Activated T-helper 17 cell treated with anti-CD3 and anti-CD28 coated beads, Interleukin-2, amount 50 U/mL, for 72 hours (primary cell): Measurements from ENCODE around the gene DLEC1. TPM values are rescaled to one million over a fixed set of nuclear protein-coding genes. Genes with fewer than 3 reads are reported as not detected.

Source experiments
- ATAC-seq: fragments of 150-1000 bp; cut with Tn5 transposase; replicated peaks from 2 replicates; pipeline ENCODE4 v1.10.0; 2021; ENCODE audit warnings: mild to moderate bottlenecking, moderate library complexity
- H3K27ac Mint-ChIP-seq: one replicate; pipeline ENCODE4 v1.8.0; 2022; ENCODE audit warnings: mixed read lengths
- H3K27me3 Mint-ChIP-seq: one replicate; pipeline ENCODE4 v1.8.0; 2022; ENCODE audit warnings: mixed read lengths
- H3K36me3 Mint-ChIP-seq: one replicate; pipeline ENCODE4 v1.8.0; 2022; ENCODE audit warnings: low read depth, mild to moderate bottlenecking, mixed read lengths
- H3K4me1 Mint-ChIP-seq: one replicate; pipeline ENCODE4 v1.8.0; 2022; ENCODE audit warnings: mixed read lengths
- H3K4me3 Mint-ChIP-seq: one replicate; pipeline ENCODE4 v1.8.0; 2022; ENCODE audit warnings: mild to moderate bottlenecking, mixed read lengths
- H3K9me3 Mint-ChIP-seq: one replicate; pipeline ENCODE4 v1.8.0; 2022; ENCODE audit warnings: mixed read lengths
- total RNA-seq, 2 donors: library from RNA; stranded (reverse); gene quantifications; one replicate each; pipeline ENCODE4 v1.2.3, GENCODE V29; 2022

The DLEC1 gene, protein sequence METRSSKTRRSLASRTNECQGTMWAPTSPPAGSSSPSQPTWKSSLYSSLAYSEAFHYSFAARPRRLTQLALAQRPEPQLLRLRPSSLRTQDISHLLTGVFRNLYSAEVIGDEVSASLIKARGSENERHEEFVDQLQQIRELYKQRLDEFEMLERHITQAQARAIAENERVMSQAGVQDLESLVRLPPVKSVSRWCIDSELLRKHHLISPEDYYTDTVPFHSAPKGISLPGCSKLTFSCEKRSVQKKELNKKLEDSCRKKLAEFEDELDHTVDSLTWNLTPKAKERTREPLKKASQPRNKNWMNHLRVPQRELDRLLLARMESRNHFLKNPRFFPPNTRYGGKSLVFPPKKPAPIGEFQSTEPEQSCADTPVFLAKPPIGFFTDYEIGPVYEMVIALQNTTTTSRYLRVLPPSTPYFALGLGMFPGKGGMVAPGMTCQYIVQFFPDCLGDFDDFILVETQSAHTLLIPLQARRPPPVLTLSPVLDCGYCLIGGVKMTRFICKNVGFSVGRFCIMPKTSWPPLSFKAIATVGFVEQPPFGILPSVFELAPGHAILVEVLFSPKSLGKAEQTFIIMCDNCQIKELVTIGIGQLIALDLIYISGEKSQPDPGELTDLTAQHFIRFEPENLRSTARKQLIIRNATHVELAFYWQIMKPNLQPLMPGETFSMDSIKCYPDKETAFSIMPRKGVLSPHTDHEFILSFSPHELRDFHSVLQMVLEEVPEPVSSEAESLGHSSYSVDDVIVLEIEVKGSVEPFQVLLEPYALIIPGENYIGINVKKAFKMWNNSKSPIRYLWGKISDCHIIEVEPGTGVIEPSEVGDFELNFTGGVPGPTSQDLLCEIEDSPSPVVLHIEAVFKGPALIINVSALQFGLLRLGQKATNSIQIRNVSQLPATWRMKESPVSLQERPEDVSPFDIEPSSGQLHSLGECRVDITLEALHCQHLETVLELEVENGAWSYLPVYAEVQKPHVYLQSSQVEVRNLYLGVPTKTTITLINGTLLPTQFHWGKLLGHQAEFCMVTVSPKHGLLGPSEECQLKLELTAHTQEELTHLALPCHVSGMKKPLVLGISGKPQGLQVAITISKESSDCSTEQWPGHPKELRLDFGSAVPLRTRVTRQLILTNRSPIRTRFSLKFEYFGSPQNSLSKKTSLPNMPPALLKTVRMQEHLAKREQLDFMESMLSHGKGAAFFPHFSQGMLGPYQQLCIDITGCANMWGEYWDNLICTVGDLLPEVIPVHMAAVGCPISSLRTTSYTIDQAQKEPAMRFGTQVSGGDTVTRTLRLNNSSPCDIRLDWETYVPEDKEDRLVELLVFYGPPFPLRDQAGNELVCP (N-terminal part only)
- 1 to 10 TPM; 1.2 to 2.0 TPM for total RNA-seq

- Mint-ChIP-seq H3K4me3 (peak within 1 kb of the TSS; percentile 79), H3K36me3 (peaks cover 10% of the 10 kb centered on the region), H3K4me1 (peaks cover 32% of the 10 kb centered on the region), H3K9me3 (peaks cover 9% of the 10 kb centered on the region), H3K27me3 (no peaks in the 10 kb centered on the region), H3K27ac (peak within 1 kb of the TSS; percentile 95)
- ATAC-seq = peak; percentile 76
Measured at GRCh38 chr3:38039101-38039898, at the start of gene DLEC1. DLEC1 (plus strand) TSS chr3:38039208; CDS start chr3:38039226, 18 bp downstream.

DNA sequence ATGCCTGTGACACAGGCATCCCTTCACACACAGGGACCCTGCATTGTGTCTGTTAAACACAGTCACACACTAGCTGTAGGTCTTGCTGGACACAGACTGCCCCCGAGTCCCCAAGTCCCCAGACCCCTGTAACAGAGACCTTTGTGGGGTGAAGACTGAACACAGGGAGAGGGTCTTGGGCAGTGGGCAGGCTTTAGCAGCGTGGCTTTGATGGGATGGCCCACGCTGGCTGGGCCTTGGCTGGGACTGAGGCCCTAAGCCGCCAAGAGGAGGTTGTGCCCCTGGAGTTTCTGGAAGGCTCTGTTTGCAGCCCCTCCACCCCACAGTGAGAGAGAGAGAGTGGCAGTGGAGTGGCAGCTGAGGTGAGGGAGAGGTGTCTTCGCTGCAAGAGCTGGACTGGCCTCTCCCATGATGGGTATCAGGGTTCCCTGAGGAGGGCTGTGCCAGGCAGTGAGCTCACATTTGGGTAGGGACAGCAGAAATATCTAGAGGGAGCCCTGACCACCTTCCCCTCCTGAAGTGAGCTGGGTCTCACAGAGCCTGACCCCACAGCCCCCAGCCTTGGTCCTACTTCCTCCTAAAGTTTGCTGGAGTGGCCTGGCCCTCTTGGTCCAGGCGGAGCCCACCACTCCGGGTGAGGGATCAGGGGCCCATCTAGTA, 49.1 kb upstream of the DLEC1 start:
- Mint-ChIP-seq H3K27me3 (no peaks in the 10 kb centered on the region), H3K9me3 (no peaks in the 10 kb centered on the region), H3K4me1 (peaks cover 2% of the 10 kb centered on the region), H3K36me3 (no peaks in the 10 kb centered on the region), H3K4me3 (no peak overlapping the region), H3K27ac (peak overlapping the region; percentile 31)
- ATAC-seq = no peak

DNA sequence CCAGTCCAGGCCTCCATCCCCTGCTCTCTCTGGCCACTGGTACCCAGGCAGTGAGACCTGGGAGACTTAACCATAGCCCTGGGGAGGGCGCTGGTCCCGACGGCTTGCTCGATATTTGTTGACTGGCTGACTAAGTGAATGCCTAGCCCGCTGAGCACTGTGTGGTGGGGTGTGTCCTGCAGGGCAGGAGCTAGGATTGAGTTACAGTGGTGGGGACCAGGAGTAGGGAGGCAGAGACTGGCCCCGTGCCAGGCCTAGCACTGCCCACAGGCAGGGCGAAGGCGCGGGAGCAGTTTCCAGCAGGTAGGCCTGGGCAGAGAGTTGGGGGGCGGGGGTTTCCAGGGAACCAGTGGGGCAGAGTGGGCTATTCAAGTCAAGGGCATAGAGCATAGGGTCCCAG, 48.5 kb upstream of the DLEC1 start, which contains the start of gene VILL:
Gene VILL, plus strand, starts transcription at position 260 of the 400 bp plus-strand sequence. CDS start 2,887 bp downstream, outside the sequence.
- peaks cover under 1% of the 10 kb centered on the region for H3K36me3 Mint-ChIP-seq
- H3K27me3 Mint-ChIP-seq = no peaks in the 10 kb centered on the region
- H3K4me1 Mint-ChIP-seq = peaks cover 7% of the 10 kb centered on the region
- no peak within 1 kb of the TSS for H3K4me3 Mint-ChIP-seq
- no peak for ATAC-seq
- no peaks in the 10 kb centered on the region for H3K9me3 Mint-ChIP-seq
- peak within 1 kb of the TSS; percentile 93 for H3K27ac Mint-ChIP-seq

- peak overlapping the region; percentile 93 for H3K27ac Mint-ChIP-seq
- H3K4me3 Mint-ChIP-seq = no peak overlapping the region
- ATAC-seq = no peak
- H3K27me3 Mint-ChIP-seq = no peaks in the 10 kb centered on the region
- H3K9me3 Mint-ChIP-seq = no peaks in the 10 kb centered on the region
- H3K36me3 Mint-ChIP-seq = peaks cover 7% of the 10 kb centered on the region
- peaks cover 11% of the 10 kb centered on the region for H3K4me1 Mint-ChIP-seq
Measured at GRCh38 chr3:37991109-37991508, 47.9 kb upstream of the DLEC1 start.

DNA sequence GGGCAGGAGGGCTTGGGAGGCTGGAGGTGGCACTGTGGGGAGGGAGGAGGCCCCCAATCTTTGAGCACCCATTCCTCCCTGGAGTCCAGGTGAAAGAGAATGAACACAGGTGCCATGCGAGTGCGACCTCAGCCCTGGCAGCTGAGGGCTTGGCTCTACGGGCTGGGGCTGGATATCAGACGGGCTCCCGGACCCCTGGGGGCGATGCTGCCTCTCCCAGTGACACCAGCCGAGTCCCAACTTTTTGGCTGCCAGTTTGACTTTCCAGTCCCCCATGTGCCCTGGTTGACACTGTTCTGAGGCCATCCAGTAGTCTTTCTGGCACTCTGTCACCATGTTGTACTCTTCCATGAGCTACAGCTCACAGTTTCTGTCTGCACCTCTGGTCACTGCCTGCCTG, 47.2 kb upstream of the DLEC1 start:
- ATAC-seq = no peak
- H3K27ac Mint-ChIP-seq = peak overlapping the region; percentile 93

DNA sequence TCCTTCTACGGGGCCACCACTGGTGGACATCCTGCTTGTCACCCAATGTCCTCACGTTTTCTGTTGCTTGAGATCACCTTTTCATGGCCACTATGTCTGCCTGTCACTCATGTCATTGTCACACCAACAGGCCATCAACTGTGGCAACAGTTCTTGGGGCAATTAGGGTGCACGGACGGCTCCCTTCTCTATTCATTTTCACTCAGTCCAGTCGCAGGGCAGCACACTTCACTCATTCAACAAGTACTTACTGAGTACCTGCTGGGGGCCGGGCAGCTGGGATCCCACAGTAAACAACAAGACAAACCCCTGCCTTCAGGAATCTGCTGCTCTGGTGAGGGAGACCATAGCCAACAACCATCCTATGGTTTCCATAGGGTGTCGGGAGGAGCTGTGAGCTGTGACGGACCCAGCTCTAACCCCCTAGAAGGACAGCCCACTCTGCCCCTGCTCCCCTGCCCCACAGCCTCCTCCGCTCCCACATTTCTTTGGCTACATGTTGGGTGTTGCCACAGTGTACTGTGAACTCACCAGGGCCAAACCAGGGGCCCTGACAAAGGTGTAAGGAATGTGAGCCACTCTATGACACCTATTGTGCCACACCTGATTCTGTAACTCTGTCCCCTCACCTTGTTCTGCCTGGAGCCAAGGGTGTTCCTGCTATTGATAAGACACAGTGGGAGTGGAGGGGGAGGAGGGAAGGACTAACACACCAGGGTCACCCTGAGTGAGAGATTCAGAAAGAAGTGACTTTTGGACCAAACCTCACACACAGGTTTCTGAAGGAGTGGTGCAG, 46.5 kb upstream of the DLEC1 start:
- H3K4me3 Mint-ChIP-seq = peak overlapping the region; percentile 91

More for the DNA sequence above, 47.2 kb upstream of the DLEC1 start:
- H3K9me3 Mint-ChIP-seq = no peaks in the 10 kb centered on the region
- H3K4me3 Mint-ChIP-seq = no peak overlapping the region
- H3K27me3 Mint-ChIP-seq = no peaks in the 10 kb centered on the region
- H3K36me3 Mint-ChIP-seq = peaks cover 14% of the 10 kb centered on the region
- peaks cover 17% of the 10 kb centered on the region for H3K4me1 Mint-ChIP-seq

DNA sequence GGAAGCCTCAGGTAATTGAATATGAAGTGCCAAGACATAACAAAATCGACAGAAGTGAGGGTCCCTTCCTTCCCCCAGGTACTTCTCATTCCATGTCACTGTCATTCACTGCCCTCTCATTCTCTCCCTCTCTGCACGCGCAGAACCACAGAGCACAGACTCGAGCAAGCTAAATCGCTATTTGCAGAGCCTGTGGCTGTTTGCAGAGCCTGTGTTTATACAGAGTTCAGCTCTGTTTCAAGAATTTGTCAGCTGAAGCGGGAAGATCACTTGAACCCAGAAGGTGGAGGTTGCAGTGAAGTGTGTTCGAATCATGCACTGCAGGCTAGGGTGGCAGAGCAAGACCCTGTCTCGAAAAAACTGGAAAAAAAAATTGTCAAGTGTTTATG, 45.9 kb upstream of the DLEC1 start:
- H3K4me1 Mint-ChIP-seq = peaks cover 20% of the 10 kb centered on the region
- peak overlapping the region; percentile 91 for H3K4me3 Mint-ChIP-seq
- H3K36me3 Mint-ChIP-seq = peaks cover 18% of the 10 kb centered on the region
- peak overlapping the region; percentile 93 for H3K27ac Mint-ChIP-seq
- H3K9me3 Mint-ChIP-seq = no peaks in the 10 kb centered on the region
- no peak for ATAC-seq
- H3K27me3 Mint-ChIP-seq = no peaks in the 10 kb centered on the region

More for the DNA sequence above, 46.5 kb upstream of the DLEC1 start:
- Mint-ChIP-seq H3K9me3 (no peaks in the 10 kb centered on the region), H3K36me3 (peaks cover 17% of the 10 kb centered on the region), H3K4me1 (peaks cover 20% of the 10 kb centered on the region), H3K27me3 (no peaks in the 10 kb centered on the region), H3K27ac (peak overlapping the region; percentile 93)
- ATAC-seq = no peak

DNA sequence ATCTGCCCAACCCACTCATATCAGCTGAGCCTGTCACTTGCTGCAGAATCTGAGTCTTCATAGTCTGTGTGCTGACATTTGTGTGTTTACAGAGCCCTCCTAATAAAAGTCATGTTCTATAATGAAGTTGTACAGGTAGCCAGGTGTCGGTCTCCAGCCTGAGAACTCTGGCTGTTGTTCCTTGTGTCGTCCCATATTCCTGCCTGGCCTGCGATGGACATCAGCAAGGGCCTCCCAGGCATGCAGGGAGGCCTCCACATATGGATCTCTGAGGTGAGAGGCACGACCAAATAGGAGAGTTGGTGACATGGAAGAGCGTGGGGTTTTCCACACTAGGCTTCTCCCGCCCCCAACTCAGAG, 45.6 kb upstream of the DLEC1 start:
- peak overlapping the region; percentile 91 for H3K4me3 Mint-ChIP-seq
- peaks cover 22% of the 10 kb centered on the region for H3K36me3 Mint-ChIP-seq
- no peaks in the 10 kb centered on the region for H3K9me3 Mint-ChIP-seq
- ATAC-seq = no peak
- peak overlapping the region; percentile 93 for H3K27ac Mint-ChIP-seq
- no peaks in the 10 kb centered on the region for H3K27me3 Mint-ChIP-seq
- peaks cover 20% of the 10 kb centered on the region for H3K4me1 Mint-ChIP-seq

- Mint-ChIP-seq H3K27me3 (no peaks in the 10 kb centered on the region), H3K27ac (peak overlapping the region; percentile 93), H3K9me3 (no peaks in the 10 kb centered on the region), H3K4me1 (peaks cover 20% of the 10 kb centered on the region), H3K4me3 (peak overlapping the region; percentile 91), H3K36me3 (peaks cover 24% of the 10 kb centered on the region)
- peak; percentile 71 for ATAC-seq
Measured at GRCh38 chr3:37993820-37994638, 45.0 kb upstream of the DLEC1 start.

- H3K4me3 Mint-ChIP-seq = peak overlapping the region; percentile 91
- H3K9me3 Mint-ChIP-seq = no peaks in the 10 kb centered on the region
- H3K27ac Mint-ChIP-seq = peak overlapping the region; percentile 93
- no peaks in the 10 kb centered on the region for H3K27me3 Mint-ChIP-seq
- ATAC-seq = peak; percentile 22
- H3K36me3 Mint-ChIP-seq = peaks cover 28% of the 10 kb centered on the region
- peaks cover 24% of the 10 kb centered on the region for H3K4me1 Mint-ChIP-seq
Measured at GRCh38 chr3:37994639-37994972, 44.4 kb upstream of the DLEC1 start.

DNA sequence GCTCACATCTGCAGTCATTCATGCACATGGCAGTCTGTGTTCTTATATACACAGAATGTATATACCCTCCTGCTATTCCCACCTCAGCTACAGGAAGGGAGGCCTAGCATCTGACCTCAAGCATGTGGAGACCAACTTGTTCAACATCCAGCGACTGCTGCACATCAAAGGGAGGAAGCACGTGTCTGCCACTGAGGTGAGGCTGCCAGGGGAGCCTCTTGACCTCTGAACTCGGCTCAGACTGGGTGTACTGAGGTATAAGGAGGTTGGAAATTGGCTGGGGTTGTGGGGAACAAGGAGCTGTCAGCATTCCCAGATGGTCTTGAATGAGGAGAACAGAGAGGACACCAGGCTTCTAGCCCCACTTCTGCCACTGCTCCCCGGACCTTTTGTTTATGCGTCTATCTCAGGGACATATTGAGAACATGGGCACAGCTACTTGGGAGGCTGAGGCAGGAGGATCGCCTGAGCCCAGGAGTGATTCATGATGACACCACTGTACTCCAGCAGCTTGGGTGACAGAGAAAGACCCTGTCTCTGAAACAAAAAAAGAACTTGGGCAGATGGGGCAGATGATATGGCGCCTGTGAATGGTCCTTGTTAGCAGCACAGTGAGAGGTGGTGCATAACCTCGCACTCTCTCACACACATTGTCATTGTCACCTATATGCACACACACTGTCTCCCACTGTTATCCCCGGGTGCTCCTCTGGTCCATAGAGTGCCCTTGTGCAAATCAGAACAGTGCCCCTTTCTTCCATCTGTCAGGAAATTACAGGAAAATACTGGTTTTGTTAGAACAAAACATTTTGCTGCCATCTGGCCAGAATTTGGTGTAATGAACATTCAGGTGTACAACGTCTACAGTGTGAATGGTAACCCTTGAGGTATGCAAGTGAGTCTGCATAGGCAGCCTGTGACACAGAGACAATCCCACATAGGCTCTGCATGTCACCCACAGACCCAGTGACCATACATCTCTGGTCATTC, 43.1 kb upstream of the DLEC1 start:
- Mint-ChIP-seq H3K27me3 (no peaks in the 10 kb centered on the region), H3K27ac (peak overlapping the region; percentile 88), H3K4me3 (peak overlapping the region; percentile 91), H3K9me3 (no peaks in the 10 kb centered on the region), H3K4me1 (peaks cover 26% of the 10 kb centered on the region), H3K36me3 (peaks cover 37% of the 10 kb centered on the region)
- no peak for ATAC-seq
